ENCODE results near the gene BROX. TPM values are rescaled to one million over a fixed set of nuclear protein-coding genes. Genes with fewer than 3 reads are reported as not detected.
A peak's percentile ranks its signal among the peaks of the same experiment; 100 is the strongest.
"Not testable (repeated sequence)": the region's sequence is repeated elsewhere in the genome, so short reads cannot be mapped to it uniquely, and the experiment has no call there.

BROX gene, protein sequence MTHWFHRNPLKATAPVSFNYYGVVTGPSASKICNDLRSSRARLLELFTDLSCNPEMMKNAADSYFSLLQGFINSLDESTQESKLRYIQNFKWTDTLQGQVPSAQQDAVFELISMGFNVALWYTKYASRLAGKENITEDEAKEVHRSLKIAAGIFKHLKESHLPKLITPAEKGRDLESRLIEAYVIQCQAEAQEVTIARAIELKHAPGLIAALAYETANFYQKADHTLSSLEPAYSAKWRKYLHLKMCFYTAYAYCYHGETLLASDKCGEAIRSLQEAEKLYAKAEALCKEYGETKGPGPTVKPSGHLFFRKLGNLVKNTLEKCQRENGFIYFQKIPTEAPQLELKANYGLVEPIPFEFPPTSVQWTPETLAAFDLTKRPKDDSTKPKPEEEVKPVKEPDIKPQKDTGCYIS
- total RNA-seq (10 to 100 TPM; 49.3 to 84.2 TPM), polyA plus RNA-seq (ENCODE audit: insufficient read length in 2 of 2) (10 to 100 TPM; 35.2 to 53.4 TPM)
- long read RNA-seq, donor 1, full-length matches to known transcripts = 3 of 3 reads
- long read RNA-seq, donor 1, partial matches to known transcripts = 0 of 3 reads
- long read RNA-seq, donor 1, other reads (novel, unspliced or antisense) = 0 of 3 reads
- long read RNA-seq, donor 2, partial matches to known transcripts = 16 of 17 reads
- long read RNA-seq, donor 2, other reads (novel, unspliced or antisense) = 0 of 17 reads
- long read RNA-seq, donor 3, partial matches to known transcripts = 0 of 3 reads
- long read RNA-seq, donor 3, other reads (novel, unspliced or antisense) = 0 of 3 reads
- long read RNA-seq, donor 4, partial matches to known transcripts = 0 of 2 reads
- long read RNA-seq, donor 4, other reads (novel, unspliced or antisense) = 0 of 2 reads

DNA sequence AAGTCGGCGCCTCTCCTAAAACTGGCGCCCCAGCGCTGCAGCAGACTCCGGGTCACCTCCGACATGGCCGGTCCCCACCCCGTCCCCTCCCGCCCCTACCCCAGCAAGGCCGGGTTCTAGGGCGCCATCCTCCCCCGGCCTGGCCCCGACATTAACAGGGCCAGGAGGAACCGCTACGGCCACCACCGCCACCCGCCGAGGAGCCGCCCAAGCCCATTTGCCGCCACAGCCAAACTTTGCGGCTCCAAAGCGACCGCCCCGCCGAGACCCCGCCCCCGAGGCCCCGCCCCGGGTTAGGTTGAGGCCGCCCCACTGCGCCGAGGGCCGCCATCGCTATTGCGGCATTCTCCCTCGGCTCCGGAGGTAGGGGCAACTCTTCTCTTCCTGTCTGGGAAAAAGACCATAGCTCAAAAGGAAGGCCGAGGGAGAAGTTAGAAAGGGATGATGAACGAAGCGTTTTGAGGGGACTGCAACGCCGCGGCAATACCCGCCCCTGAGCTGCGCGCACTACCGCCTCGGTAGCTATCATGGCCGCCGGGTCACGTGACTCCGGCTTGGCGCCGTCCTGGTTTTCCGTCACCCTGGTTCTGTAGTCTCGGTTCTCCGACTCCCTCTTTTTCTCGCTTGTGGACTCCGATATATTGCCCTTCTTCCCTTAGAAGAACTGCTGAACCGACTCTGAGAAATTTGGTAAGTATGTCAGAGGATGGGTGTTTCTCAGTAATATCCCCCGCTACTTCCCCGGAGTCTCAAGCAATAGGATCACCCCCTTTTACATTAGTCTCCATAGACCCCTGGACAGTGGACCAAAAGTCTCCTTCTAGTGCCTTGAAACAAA lies at the start of gene BROX, which contains the start of gene AIDA:
Gene BROX, plus strand, starts transcription at position 312 of the 838 bp plus-strand sequence. CDS start 3,136 bp downstream, outside the sequence.
Gene AIDA, minus strand, starts transcription at position 239 of the 838 bp plus-strand sequence. Its CDS starts 174 bp downstream, at position 65.
- Histone ChIP-seq H3K36me3 (ENCODE audit: control insufficient read depth, insufficient read depth, low read length) (peaks cover 6% of the 10 kb centered on the region), H3K4me1 (ENCODE audit: control insufficient read depth, insufficient read depth, low read length) (peaks cover 11% of the 10 kb centered on the region), H3K27me3 (ENCODE audit: control insufficient read depth, insufficient read depth, low read length) (no peaks in the 10 kb centered on the region), H3K4me3 (ENCODE audit: low read depth, low read length) (peak within 1 kb of the TSS; percentile 94), H3K9me3 (ENCODE audit: control insufficient read depth, insufficient read depth, low read length) (no peaks in the 10 kb centered on the region), H3K27ac (ENCODE audit: low read depth, low read length) (peak within 1 kb of the TSS; percentile 99)
- peak; percentile 82 to 97 (median 92) for DNase-seq (ENCODE audit: low read depth in 4 of 6, low spot score in 6 of 6)
- WGBS (ENCODE audit: insufficient coverage) = 0% methylated on average over 45 of the region's 62 CpGs

DNA sequence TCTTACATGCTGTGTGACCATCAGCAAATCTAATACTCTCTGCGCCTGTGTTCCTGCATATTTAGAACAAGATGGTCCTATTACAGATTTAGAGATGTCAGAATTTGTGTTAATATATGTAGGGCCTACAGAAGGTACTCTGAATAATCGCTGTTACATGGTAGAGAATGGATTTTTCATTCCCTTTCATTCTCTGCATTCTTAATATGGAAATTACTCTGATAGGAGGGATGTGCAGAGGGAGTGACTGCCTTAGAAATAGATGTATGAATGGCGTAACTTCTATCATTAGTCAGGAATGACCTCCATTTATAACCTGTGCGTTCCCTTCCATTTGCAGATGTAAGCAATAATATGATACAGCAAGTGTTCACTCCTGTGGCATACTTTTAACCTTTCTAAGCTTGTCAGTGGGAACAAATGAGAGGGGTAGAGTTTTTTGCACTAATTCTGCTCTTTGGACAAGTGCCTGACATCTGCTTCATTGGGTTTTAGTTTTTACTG lies 48.9 kb upstream of the BROX start:
- Histone ChIP-seq H3K4me3 (ENCODE audit: low read depth, low read length) (no peak overlapping the region), H3K4me1 (ENCODE audit: control insufficient read depth, insufficient read depth, low read length) (no peaks in the 10 kb centered on the region), H3K9me3 (ENCODE audit: control insufficient read depth, insufficient read depth, low read length) (no peaks in the 10 kb centered on the region), H3K27me3 (ENCODE audit: control insufficient read depth, insufficient read depth, low read length) (no peaks in the 10 kb centered on the region), H3K27ac (ENCODE audit: low read depth, low read length) (no peak overlapping the region), H3K36me3 (ENCODE audit: control insufficient read depth, insufficient read depth, low read length) (peaks cover 21% of the 10 kb centered on the region)
- no peak for DNase-seq (ENCODE audit: low read depth in 4 of 6, low spot score in 6 of 6)
- WGBS (ENCODE audit: insufficient coverage) = no CpG with 5 or more reads among the region's 4 CpGs

DNA sequence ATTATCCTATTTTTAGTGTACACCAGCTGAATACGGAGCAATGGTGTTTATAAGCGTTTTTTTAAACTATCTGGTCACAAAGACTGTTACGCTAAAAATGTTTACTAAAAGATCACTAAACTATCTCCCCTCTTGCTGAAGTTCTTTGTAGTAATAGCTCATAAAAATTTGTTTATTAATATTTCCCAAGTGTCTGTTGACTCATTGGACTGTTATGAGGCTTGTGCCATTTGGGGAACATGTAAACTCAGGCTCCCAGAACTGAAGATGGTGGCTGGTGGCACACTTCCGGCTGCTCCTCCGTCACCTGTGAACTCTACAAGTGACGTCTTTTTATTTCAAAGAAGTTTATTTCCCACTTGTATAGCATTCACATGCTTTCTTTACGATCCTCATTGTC lies 46.4 kb upstream of the BROX start:
- DNase-seq (ENCODE audit: low read depth in 4 of 6, low spot score in 6 of 6) = no peak
- no peaks in the 10 kb centered on the region for H3K9me3 ChIP-seq (ENCODE audit: control insufficient read depth, insufficient read depth, low read length)
- H3K36me3 ChIP-seq (ENCODE audit: control insufficient read depth, insufficient read depth, low read length) = peaks cover 17% of the 10 kb centered on the region
- H3K4me3 ChIP-seq (ENCODE audit: low read depth, low read length) = no peak overlapping the region
- WGBS (ENCODE audit: insufficient coverage) = no CpG with 5 or more reads among the region's 7 CpGs
- no peak overlapping the region for H3K27ac ChIP-seq (ENCODE audit: low read depth, low read length)
- no peaks in the 10 kb centered on the region for H3K27me3 ChIP-seq (ENCODE audit: control insufficient read depth, insufficient read depth, low read length)
- no peaks in the 10 kb centered on the region for H3K4me1 ChIP-seq (ENCODE audit: control insufficient read depth, insufficient read depth, low read length)

DNA sequence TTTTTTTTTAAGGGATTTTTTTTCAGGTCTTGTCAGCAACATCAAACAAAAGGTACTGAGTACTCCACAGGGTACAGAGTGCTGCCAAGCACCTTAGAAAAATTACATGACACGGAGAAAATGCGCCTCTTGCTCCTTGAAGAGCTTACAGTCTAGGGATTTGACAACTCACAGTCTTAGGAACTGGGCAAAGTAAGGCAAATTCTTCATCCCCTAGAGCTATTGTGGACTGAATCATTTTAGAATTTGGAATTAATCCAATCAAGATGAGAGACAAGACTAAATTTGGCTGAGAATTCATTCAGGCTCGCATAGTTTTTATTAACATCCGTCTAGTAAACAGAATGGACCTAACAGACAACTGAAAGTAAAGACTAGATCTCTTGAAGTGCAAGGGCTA lies 44.2 kb upstream of the BROX start:
- no CpG with 5 or more reads among the region's 4 CpGs for WGBS (ENCODE audit: insufficient coverage)
- peaks cover 15% of the 10 kb centered on the region for H3K36me3 ChIP-seq (ENCODE audit: control insufficient read depth, insufficient read depth, low read length)

DNA sequence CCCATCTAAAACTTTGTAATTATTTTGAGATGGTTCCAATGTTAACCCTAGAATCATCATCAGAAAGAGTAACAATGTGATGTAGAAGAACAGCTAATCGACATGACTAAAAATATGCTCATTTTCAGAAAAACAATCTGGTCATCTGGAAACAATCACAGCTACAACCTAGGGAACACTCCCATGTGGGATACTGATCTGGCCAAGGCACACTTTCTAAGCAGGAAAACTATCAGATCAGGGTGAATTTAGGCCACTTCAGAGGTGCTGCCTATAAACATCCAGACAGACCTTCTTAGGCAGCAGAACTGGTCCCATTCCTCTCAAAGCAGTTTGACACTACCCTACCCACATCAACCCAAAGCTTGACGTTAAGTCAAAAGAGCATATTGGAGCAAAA lies 43.3 kb upstream of the BROX start:
- H3K4me1 ChIP-seq (ENCODE audit: control insufficient read depth, insufficient read depth, low read length); H3K27me3 ChIP-seq (ENCODE audit: control insufficient read depth, insufficient read depth, low read length); DNase-seq (ENCODE audit: low read depth in 4 of 6, low spot score in 6 of 6); H3K27ac ChIP-seq (ENCODE audit: low read depth, low read length); H3K9me3 ChIP-seq (ENCODE audit: control insufficient read depth, insufficient read depth, low read length); H3K4me3 ChIP-seq (ENCODE audit: low read depth, low read length): not testable (repeated sequence)
- peaks cover 16% of the 10 kb centered on the region for H3K36me3 ChIP-seq (ENCODE audit: control insufficient read depth, insufficient read depth, low read length)
- no CpG with 5 or more reads among the region's 2 CpGs for WGBS (ENCODE audit: insufficient coverage)

More for the DNA sequence above, 44.2 kb upstream of the BROX start:
- DNase-seq (ENCODE audit: low read depth in 4 of 6, low spot score in 6 of 6); H3K27ac ChIP-seq (ENCODE audit: low read depth, low read length); H3K4me1 ChIP-seq (ENCODE audit: control insufficient read depth, insufficient read depth, low read length); H3K9me3 ChIP-seq (ENCODE audit: control insufficient read depth, insufficient read depth, low read length); H3K27me3 ChIP-seq (ENCODE audit: control insufficient read depth, insufficient read depth, low read length); H3K4me3 ChIP-seq (ENCODE audit: low read depth, low read length): not testable (repeated sequence)

DNA sequence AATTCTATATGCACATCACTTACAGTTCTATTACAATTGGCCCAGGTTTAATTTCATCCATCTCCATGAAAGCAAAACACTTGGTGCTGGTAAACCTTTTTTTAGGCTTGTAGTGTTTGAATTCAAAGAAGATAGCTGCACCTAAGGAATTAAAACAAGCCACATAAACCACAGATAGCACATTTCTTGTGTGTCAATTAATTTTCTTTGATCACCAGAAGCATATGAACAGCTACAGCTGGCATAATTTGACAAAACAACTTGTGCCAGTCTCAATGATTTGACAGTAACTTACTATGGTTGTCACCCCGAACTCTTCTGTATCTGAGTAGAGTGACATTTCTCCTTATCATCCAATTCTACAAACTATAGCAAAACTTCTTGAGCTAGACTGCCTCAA lies 42.3 kb upstream of the BROX start:
- H3K4me1 ChIP-seq (ENCODE audit: control insufficient read depth, insufficient read depth, low read length) = no peaks in the 10 kb centered on the region
- DNase-seq (ENCODE audit: low read depth in 4 of 6, low spot score in 6 of 6) = no peak
- H3K36me3 ChIP-seq (ENCODE audit: control insufficient read depth, insufficient read depth, low read length) = peaks cover 11% of the 10 kb centered on the region
- H3K9me3 ChIP-seq (ENCODE audit: control insufficient read depth, insufficient read depth, low read length) = no peaks in the 10 kb centered on the region
- H3K27me3 ChIP-seq (ENCODE audit: control insufficient read depth, insufficient read depth, low read length) = no peaks in the 10 kb centered on the region
- no peak overlapping the region for H3K4me3 ChIP-seq (ENCODE audit: low read depth, low read length)
- no CpG with 5 or more reads among the region's 1 CpG for WGBS (ENCODE audit: insufficient coverage)
- H3K27ac ChIP-seq (ENCODE audit: low read depth, low read length) = no peak overlapping the region

DNA sequence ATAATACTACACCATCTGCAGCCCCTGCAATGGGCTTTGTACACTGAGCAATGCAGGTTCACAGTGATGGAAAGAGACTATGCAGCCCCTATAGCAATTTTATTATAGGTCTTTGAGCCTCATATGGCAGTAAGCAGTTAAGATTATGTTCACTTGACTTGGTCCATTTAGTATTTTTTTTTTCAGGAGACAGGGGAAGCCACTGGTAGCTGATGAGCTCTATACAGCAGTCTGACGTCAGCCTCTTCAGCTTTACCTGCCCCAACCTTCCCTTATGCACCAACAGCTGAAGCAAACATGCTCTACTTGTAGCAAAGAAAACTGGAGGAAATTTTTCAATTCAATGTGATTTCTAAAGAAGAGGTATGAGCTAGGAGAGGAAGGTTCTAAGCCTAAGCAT lies 32.3 kb upstream of the BROX start:
- WGBS (ENCODE audit: insufficient coverage) = no CpG with 5 or more reads among the region's 1 CpG
- H3K4me1 ChIP-seq (ENCODE audit: control insufficient read depth, insufficient read depth, low read length) = no peaks in the 10 kb centered on the region
- H3K4me3 ChIP-seq (ENCODE audit: low read depth, low read length) = no peak overlapping the region
- no peak overlapping the region for H3K27ac ChIP-seq (ENCODE audit: low read depth, low read length)
- no peaks in the 10 kb centered on the region for H3K27me3 ChIP-seq (ENCODE audit: control insufficient read depth, insufficient read depth, low read length)
- H3K36me3 ChIP-seq (ENCODE audit: control insufficient read depth, insufficient read depth, low read length) = peaks cover 4% of the 10 kb centered on the region
- H3K9me3 ChIP-seq (ENCODE audit: control insufficient read depth, insufficient read depth, low read length) = no peaks in the 10 kb centered on the region
- no peak for DNase-seq (ENCODE audit: low read depth in 4 of 6, low spot score in 6 of 6)

DNA sequence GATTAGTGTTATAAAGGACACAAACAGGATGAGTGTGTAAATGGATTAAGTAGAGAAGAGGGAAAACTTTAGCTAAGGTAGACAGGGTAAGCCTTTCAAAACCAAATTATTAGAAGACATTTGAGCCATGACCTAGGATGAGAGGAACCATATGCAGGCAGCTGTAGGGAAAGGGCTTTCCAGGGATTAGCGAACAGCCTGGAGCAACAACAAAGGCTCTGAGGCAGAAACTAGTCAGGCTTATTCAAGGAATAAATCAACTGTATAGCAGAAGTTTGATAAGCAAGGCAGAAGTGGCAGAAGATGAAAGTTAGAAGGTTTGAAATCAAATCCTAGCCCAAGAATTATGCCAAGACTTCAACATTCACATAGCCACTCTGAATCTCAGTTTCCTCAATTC lies 21.3 kb upstream of the BROX start:
- WGBS (ENCODE audit: insufficient coverage) = 88% methylated on average over 1 of the region's 1 CpG
- Histone ChIP-seq H3K4me1 (ENCODE audit: control insufficient read depth, insufficient read depth, low read length) (no peaks in the 10 kb centered on the region), H3K4me3 (ENCODE audit: low read depth, low read length) (no peak overlapping the region), H3K36me3 (ENCODE audit: control insufficient read depth, insufficient read depth, low read length) (peaks cover 5% of the 10 kb centered on the region), H3K27me3 (ENCODE audit: control insufficient read depth, insufficient read depth, low read length) (no peaks in the 10 kb centered on the region), H3K9me3 (ENCODE audit: control insufficient read depth, insufficient read depth, low read length) (no peaks in the 10 kb centered on the region), H3K27ac (ENCODE audit: low read depth, low read length) (no peak overlapping the region)
- no peak for DNase-seq (ENCODE audit: low read depth in 4 of 6, low spot score in 6 of 6)

DNA sequence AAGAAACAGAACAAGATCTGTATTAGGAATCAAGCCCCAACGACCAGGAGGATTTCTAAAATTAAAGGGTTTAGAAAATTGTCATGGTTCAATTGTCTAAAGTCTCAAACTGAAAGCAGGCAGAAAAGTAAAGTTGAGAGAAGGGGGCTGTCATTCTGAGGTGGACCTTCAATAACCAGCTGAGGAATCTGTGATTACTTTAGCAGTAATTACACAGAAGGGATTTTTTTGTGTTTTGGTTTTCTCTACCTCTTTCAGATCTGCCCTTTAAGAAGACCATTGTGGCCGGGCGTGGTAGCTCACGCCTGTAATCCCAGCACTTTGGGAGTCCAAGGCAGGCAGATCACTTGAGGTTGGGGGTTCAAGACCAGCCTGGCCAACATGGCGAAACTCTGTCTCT lies 17.4 kb upstream of the BROX start:
- Histone ChIP-seq H3K4me1 (ENCODE audit: control insufficient read depth, insufficient read depth, low read length) (no peaks in the 10 kb centered on the region), H3K36me3 (ENCODE audit: control insufficient read depth, insufficient read depth, low read length) (peaks cover 3% of the 10 kb centered on the region), H3K4me3 (ENCODE audit: low read depth, low read length) (no peak overlapping the region), H3K27ac (ENCODE audit: low read depth, low read length) (no peak overlapping the region), H3K27me3 (ENCODE audit: control insufficient read depth, insufficient read depth, low read length) (no peaks in the 10 kb centered on the region), H3K9me3 (ENCODE audit: control insufficient read depth, insufficient read depth, low read length) (no peaks in the 10 kb centered on the region)
- no peak for DNase-seq (ENCODE audit: low read depth in 4 of 6, low spot score in 6 of 6)
- WGBS (ENCODE audit: insufficient coverage) = 94% methylated on average over 4 of the region's 5 CpGs
